Left hindlimb (tissue), 1 donor: ENCODE data around the gene ZNF654.
"Not testable (repeated sequence)": the region's sequence is repeated elsewhere in the genome, so short reads cannot be mapped to it uniquely, and the experiment has no call there.

Source experiments
- DNase-seq: peaks from one replicate; pipeline ENCODE4 v3.0.0-alpha.2; 2018

The ZNF654 gene

GRCh38 chr3:88147261-88147660 lies 88.2 kb downstream of the ZNF654 start:
- no peak for DNase-seq

GRCh38 chr3:88148651-88149050 lies 89.6 kb downstream of the ZNF654 start:
- DNase-seq, result no peak

DNA sequence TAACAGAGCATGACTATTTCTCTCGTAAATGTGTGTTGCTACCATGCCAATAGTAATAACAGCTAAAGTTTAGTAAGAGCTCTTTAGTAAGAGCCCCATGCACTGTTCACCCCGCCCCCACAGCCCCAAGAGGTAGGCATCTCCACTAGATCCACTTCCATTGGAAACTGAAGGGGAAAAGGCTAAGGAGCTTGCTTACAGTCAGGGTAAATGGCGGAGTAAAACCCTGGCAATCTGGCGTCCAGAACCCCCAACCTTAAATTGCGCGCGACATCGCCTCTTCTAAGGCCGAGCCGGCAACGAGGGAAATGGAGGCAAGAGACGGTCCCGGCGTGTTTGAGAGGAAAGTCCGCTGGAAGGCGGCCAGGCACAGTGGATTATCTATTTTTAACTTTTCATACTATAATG lies 90.0 kb downstream of the ZNF654 start:
- no peak for DNase-seq

GRCh38 chr3:88149509-88150362 lies 90.7 kb downstream of the ZNF654 start, which contains the start of gene C3orf38:
C3orf38 (plus strand) TSS chr3:88149959; CDS start chr3:88150053, 94 bp downstream.
- peak; percentile 92 for DNase-seq

- DNase-seq, result no peak
Observed at GRCh38 chr3:88150371-88150770, 91.3 kb downstream of the ZNF654 start.

- DNase-seq, result no peak
Observed at GRCh38 chr3:88150806-88151205, 91.8 kb downstream of the ZNF654 start.

GRCh38 chr3:88151358-88151757 lies 92.3 kb downstream of the ZNF654 start:
- no peak for DNase-seq

DNA sequence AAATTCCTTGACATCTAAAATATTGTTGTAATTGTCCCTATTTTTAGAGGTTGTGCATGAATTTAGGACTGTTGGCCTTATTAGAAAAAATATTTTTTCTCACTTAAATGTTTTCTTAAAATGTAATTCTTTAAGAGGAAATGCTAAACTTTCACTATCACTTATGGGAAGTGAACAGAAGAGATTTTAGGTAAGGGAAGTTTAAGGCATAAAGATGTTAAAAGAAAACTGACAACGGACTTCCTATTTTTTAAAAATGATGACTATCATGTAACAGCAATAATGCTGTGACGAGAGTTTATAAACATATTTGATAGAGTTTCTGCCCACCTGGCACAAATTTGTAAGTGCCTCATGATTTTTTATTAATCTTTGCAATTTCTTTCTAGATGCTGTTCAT lies 93.8 kb downstream of the ZNF654 start:
- no peak for DNase-seq

- DNase-seq, result no peak
Observed at GRCh38 chr3:88166419-88166971, 107.4 kb downstream of the ZNF654 start.

GRCh38 chr3:88167173-88167572 lies 108.1 kb downstream of the ZNF654 start:
- DNase-seq, result no peak

DNA sequence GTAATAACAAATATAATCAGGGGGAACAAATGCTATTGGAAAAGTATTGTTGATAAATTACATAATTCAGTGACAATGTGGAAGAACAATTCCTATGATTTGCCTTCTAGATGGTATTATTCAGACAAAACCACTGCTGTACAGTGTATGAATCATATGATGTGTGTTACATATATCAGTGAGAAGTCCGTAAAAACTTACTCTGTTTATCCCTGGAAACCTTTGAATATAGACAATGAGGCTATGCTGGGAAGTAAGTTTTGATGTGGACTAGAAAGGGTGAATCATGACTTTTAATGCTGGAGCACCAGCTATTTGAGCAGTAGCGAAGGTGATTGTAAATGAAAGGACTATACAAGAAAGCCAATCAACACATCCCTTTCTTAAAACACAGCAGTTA lies 108.6 kb downstream of the ZNF654 start:
- DNase-seq, result no peak

- DNase-seq, result no peak
Observed at GRCh38 chr3:88168171-88168570, 109.1 kb downstream of the ZNF654 start.

DNA sequence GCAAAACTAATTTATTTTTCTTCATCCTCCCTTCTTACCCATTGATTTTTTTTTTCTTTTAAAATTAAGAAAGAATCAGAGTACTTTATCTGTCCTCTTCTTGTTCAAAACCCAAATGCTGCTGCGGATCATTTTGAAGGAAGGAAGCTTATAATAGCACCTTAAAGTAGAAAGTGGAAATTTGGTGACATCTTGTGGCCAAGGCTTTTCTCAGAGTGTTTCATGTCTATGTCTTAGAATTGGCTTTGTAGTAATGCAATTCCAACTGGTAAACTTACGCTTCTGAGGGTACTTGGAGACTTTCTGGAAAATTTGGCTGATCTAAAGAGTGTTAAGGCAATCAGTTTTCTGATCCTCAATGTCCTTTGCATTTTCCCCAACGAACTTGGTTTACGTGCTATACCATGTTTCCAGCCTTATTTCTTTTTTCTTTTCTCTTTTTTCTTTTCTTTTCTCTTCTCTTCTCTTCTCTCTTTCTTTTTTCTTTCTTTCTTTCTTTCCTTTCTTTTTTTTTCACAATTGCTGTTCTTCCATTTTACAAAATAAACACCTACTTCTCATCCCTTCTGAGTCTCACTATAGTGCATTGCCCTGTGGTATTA lies 121.4 kb downstream of the ZNF654 start:
- no peak for DNase-seq

- not testable (repeated sequence) for DNase-seq
Observed at GRCh38 chr3:88182165-88182918, 123.3 kb downstream of the ZNF654 start.

- no peak for DNase-seq
Observed at GRCh38 chr3:88188436-88188835, 129.4 kb downstream of the ZNF654 start.

DNA sequence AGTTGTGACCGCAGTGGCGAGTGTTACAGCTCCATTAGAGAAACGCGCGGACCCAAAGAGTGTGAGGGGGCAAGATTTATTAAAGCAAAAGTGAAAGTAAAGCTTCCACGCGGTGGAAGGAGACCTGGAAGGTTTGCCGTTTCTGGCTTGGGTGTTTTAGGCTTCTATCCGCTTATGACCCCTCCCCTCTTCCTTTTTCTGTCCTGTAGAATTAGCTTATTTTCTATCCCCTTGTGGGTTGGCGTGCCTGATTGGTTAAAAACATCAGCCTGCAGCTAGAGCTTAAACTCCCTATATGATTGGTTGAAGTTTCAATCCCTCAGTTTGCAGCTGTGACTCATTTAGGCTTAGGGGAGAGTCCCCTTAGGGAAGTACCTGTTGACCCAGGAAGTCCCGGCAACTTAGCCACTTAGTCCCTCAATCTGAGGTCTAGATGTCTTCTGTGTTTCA lies 130.3 kb downstream of the ZNF654 start:
- no peak for DNase-seq

- no peak for DNase-seq
Observed at GRCh38 chr3:88191872-88192409, 132.9 kb downstream of the ZNF654 start.

- no peak for DNase-seq
Observed at GRCh38 chr3:88192631-88193030, 133.6 kb downstream of the ZNF654 start.
